Activated T-helper 2 cell treated with anti-CD3 and anti-CD28 coated beads, Interferon-gamma antibody, Interleukin-2, Interleukin-4, amounts not matched to agents 10 μg/mL and 5 μg/mL and 100 μg/mL, durations not matched to agents 14 hours and 24 hours and 36 hours (primary cell): ENCODE data around the gene ODF2. TPM values are rescaled to one million over a fixed set of nuclear protein-coding genes. Genes with fewer than 3 reads are reported as not detected.
"Not testable (repeated sequence)": the region's sequence is repeated elsewhere in the genome, so short reads cannot be mapped to it uniquely, and the experiment has no call there.

ENCODE experiments used
- DNase-seq: peaks from one replicate; pipeline ENCODE4 v3.0.0; 2021; ENCODE audit warnings: low spot score
- H3K27ac Mint-ChIP-seq: one replicate; pipeline ENCODE4 v1.8.0; 2021; ENCODE audit warnings: mixed read lengths
- H3K27me3 Mint-ChIP-seq: one replicate; pipeline ENCODE4 v1.8.0; 2021; ENCODE audit warnings: low read depth, mixed read lengths
- H3K36me3 Mint-ChIP-seq: one replicate; pipeline ENCODE4 v1.8.0; 2021; ENCODE audit warnings: low read depth, mixed read lengths
- H3K4me1 Mint-ChIP-seq: one replicate; pipeline ENCODE4 v1.8.0; 2021; ENCODE audit warnings: low read depth, mixed read lengths
- H3K4me3 Mint-ChIP-seq: one replicate; pipeline ENCODE4 v1.8.0; 2021; ENCODE audit warnings: low read depth, mild to moderate bottlenecking, moderate library complexity, mixed read lengths
- H3K9me3 Mint-ChIP-seq: one replicate; pipeline ENCODE4 v1.8.0; 2021; ENCODE audit warnings: mixed read lengths
- intact Hi-C: fragments of 100-400 bp; cut with micrococcal nuclease; formaldehyde crosslinking; loops from one replicate; pipeline ENCODE4 v1.15.1; 2023
- total RNA-seq: library from RNA; stranded (reverse); gene quantifications from 2 replicates; pipeline ENCODE4 v1.2.3, GENCODE V29; 2022

ODF2 gene
- total RNA-seq, 1 donor from 2014 or later, result 64.4 TPM

DNA sequence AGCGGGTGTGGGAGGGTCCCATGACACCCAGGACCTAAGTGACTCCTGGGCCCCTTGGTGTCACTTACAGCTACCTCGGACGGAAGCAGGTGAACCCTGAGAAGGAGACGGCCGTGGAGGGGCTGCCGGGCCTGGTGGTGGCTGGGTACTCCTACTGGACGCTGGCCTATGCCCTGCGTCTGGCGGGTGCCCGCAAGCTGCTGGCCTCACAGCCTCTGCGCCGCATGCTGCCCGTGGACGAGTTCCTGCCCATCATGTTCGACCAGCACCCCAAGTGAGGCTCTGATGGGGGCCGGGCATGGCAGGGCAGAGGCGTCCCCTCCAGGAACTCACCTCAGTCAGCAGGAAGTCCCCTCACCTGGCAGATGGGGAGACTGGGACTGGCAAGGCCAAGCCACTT is 21.5 kb upstream of the ODF2 start:
- no peak for DNase-seq
- Mint-ChIP-seq H3K4me1 (peaks cover 4% of the 10 kb centered on the region), H3K36me3 (no peaks in the 10 kb centered on the region), H3K27me3 (no peaks in the 10 kb centered on the region), H3K9me3 (no peaks in the 10 kb centered on the region), H3K4me3 (no peak overlapping the region), H3K27ac (no peak overlapping the region)
- intact Hi-C loops, result no loop called here

DNA sequence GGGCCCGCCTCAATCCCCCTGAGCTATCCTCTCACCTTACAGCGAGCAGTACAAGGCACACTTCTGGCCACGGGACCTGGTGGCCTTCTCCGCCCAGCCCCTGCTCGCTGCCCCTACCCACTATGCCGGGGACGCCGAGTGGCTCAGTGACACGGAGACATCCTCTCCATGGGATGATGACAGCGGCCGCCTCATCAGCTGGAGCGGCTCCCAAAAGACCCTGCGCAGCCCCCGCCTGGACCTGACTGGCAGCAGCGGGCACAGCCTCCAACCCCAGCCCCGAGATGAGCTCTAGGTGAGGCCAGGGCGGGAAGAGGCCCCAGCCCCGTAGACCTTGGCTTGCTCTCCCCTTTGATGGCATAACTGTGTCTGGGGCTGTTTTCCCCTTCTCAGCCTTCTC is 20.2 kb upstream of the ODF2 start:
- H3K27ac Mint-ChIP-seq, result no peak overlapping the region
- intact Hi-C loops, result no loop called here
- H3K36me3 Mint-ChIP-seq, result no peaks in the 10 kb centered on the region
- no peak for DNase-seq
- H3K4me3 Mint-ChIP-seq, result no peak overlapping the region
- H3K4me1 Mint-ChIP-seq, result peaks cover 4% of the 10 kb centered on the region
- H3K27me3 Mint-ChIP-seq, result no peaks in the 10 kb centered on the region
- H3K9me3 Mint-ChIP-seq, result no peaks in the 10 kb centered on the region

DNA sequence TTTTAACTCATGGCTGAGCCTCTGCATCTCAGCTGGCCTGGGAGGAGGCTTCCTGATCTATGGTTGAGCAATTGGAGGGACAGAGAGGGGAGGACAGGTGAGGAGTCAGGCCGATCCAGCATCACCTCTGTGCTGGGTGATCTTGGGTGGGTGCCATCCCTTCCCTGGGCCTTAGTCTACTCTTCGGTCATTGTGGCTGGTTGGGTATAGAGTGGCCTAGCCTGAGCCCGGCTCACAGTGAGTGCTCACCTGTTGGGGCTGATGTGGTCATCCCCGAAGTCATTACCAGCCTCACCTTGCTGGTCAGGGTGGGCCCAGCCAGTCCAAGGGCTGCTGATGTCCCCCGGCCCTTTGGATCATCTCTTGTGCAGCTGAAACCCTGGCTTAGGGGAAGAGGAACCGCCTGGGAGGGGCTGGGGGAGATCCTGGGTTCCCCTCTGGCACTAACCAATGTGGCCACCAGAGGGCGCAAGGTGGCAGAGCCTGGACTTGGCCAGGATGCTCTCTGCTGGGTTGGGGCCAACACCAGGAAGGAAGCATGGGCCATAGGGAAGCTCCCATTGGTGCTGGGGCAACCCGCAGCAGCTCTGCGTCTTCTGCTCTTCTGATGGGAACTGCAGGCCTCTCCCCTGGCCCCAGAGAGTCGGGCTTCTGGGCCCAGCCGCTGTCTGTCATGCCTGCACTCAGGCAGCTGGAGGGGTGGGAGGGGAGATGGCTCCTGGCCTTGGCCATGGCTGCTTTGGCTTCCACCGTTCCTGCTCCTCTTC is 17.3 kb upstream of the ODF2 start:
- H3K27me3 Mint-ChIP-seq, result no peaks in the 10 kb centered on the region
- H3K4me3 Mint-ChIP-seq, result no peak overlapping the region
- peaks cover 4% of the 10 kb centered on the region for H3K4me1 Mint-ChIP-seq
- H3K27ac Mint-ChIP-seq, result no peak overlapping the region
- H3K36me3 Mint-ChIP-seq, result no peaks in the 10 kb centered on the region
- DNase-seq, result peak; percentile 72
- intact Hi-C loops, result no loop called here
- H3K9me3 Mint-ChIP-seq, result no peaks in the 10 kb centered on the region

DNA sequence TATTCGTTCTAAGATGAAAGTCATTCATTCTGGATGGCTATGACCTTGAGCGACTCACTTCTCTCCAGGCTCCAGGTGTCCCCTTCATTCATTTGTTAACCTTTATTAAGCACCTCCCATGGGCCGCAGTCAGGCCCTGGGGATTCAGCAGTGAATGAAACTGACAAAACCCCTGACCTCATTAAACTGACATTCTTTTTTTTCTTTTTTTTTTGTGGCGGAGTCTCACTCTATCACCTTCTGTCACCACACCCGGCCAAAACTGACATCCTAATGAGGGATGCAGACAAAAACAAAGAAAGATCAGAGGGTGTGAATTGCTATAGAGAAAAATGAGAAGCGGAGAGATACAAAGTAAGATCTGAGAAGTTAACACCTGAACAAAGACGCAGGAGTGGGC is 16.5 kb upstream of the ODF2 start:
- no peak overlapping the region for H3K4me3 Mint-ChIP-seq
- intact Hi-C loops, result no loop called here
- no peaks in the 10 kb centered on the region for H3K36me3 Mint-ChIP-seq

DNA sequence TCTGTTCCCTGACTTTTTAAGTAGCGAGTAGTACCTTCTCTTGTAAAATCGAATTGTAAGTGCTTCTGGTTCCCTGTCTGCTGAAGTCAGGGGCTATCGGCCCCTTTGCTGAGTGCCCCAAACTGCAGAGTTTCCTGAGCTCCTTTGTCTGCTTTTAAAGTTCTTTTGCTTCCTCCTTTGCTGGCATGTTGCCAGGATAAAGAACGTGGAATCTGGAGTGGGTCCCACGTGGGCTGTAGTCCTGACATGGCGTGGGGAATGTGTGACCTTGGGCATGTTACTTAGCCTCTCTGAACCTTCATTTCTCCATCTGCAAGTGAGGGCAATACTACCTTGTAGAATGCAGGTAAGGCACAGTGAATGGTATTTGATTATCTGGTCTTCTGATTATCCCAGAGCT is 13.7 kb upstream of the ODF2 start:
- no peaks in the 10 kb centered on the region for H3K9me3 Mint-ChIP-seq
- intact Hi-C loops, result no loop called here
- H3K4me3 Mint-ChIP-seq, result no peak overlapping the region

More for the DNA sequence above, 16.5 kb upstream of the ODF2 start:
- Mint-ChIP-seq H3K4me1 (peaks cover 4% of the 10 kb centered on the region), H3K9me3 (no peaks in the 10 kb centered on the region), H3K27ac (no peak overlapping the region), H3K27me3 (no peaks in the 10 kb centered on the region)
- no peak for DNase-seq

DNA sequence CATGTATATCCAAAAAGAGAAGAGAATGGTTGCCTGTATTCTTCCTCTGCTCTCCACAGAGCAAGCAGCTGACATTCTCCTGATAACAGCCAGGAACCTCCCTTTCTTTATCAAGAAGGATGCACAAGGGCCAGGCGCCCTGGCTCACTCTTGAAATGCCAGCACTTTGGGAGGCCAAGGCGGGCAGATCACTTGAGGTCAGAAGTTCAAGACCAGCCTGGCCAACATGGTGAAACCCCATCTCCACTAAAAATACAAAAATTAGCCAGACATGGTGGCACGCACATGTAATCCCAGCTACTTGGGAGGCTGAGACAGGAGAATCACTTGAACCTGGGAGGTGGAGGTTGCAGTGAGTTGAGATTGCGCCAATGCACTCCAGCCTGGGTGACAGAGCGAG is 9.3 kb upstream of the ODF2 start:
- H3K4me1 Mint-ChIP-seq, intact Hi-C loops, H3K4me3 Mint-ChIP-seq, H3K9me3 Mint-ChIP-seq, H3K27ac Mint-ChIP-seq, H3K36me3 Mint-ChIP-seq, DNase-seq, H3K27me3 Mint-ChIP-seq: not testable (repeated sequence)

More for the DNA sequence above, 13.7 kb upstream of the ODF2 start:
- DNase-seq, result no peak
- Mint-ChIP-seq H3K27me3 (no peaks in the 10 kb centered on the region), H3K36me3 (no peaks in the 10 kb centered on the region), H3K4me1 (peaks cover 4% of the 10 kb centered on the region), H3K27ac (no peak overlapping the region)

DNA sequence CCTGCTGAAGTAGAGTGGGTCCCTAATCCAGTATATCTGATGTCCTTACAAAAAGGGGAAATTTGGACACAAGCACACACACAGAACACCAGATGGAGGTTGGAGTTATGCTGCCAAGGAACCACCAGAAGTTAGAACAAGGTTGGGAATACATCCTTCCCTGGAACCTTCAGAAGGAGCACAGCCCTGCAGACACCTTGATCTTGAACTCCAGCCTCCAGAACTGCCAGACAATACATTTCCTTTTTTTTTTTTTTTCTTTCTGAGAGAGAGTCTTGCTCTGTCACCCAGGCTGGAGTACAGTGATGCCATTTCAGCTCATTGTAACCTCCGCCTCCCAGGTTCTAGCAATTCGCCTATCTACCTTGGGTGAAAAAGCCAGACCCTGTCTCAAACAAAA is 7.1 kb upstream of the ODF2 start:
- Mint-ChIP-seq H3K27ac (no peak overlapping the region), H3K4me3 (no peak overlapping the region), H3K36me3 (no peaks in the 10 kb centered on the region), H3K9me3 (no peaks in the 10 kb centered on the region), H3K27me3 (no peaks in the 10 kb centered on the region), H3K4me1 (no peaks in the 10 kb centered on the region)
- intact Hi-C loops, result no loop called here
- DNase-seq, result no peak

DNA sequence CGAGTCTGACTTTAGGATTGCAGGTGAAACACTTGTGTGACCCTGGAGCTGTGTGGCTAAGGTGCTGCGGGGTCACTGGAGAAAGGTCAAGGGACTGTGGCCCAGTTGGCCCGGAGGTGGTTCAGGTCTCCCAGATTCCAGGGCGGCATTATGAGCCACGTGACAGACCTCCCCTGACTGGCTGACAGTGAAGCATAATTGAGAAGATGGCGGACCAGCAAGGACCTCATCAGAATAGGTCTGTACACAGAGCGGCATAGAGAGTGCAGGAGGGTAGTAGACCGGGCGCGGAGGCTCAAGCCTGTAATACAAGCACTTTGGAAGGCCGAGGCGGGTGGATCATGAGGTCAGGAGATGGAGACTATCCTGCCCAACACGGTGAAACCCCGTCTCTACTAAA is 815 bp upstream of the ODF2 start:
- DNase-seq, result no peak
- Mint-ChIP-seq H3K4me3 (peak overlapping the region; percentile 93), H3K36me3 (peaks cover 11% of the 10 kb centered on the region), H3K9me3 (no peaks in the 10 kb centered on the region), H3K27me3 (no peaks in the 10 kb centered on the region), H3K4me1 (peaks cover 12% of the 10 kb centered on the region), H3K27ac (no peak overlapping the region)
- intact Hi-C loops, result loop anchor here (5.0 kb wide), 1 partner anchor 97 kb away; the partner anchor contains the start of gene SPTAN1

DNA sequence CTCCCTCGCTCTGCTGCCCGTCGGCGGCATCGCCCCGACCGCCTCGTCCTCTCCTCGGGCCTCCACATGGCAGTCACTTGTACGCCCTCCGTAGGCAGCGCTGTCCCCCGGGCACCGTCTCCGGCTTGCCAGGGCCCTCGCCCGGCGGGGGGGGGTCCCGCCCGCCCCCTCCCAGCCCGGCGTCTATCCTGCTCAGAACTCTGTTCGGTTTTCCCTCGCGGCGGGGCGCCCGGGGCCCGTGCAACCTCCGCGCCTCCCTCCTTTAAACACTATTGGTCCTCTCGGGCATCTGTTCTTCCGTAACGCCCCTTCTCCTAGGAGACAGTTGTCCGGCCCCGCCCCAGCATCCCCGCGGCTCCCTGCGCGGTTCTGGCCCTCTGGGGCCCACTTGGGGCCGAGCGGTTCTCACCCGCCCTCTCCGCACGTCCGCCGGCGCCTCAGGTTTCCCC is 831 bp downstream of the ODF2 start:
- peak; percentile 73 for DNase-seq
- Mint-ChIP-seq H3K9me3 (no peaks in the 10 kb centered on the region), H3K27me3 (no peaks in the 10 kb centered on the region), H3K4me3 (peak overlapping the region; percentile 93), H3K4me1 (peaks cover 12% of the 10 kb centered on the region), H3K27ac (peak overlapping the region; percentile 87), H3K36me3 (peaks cover 25% of the 10 kb centered on the region)
- intact Hi-C loops, result loop anchor here (1.0 to 5.0 kb wide), 3 partner anchors 35 to 96 kb away; partner anchors contain the start of genes GLE1 and SPTAN1

DNA sequence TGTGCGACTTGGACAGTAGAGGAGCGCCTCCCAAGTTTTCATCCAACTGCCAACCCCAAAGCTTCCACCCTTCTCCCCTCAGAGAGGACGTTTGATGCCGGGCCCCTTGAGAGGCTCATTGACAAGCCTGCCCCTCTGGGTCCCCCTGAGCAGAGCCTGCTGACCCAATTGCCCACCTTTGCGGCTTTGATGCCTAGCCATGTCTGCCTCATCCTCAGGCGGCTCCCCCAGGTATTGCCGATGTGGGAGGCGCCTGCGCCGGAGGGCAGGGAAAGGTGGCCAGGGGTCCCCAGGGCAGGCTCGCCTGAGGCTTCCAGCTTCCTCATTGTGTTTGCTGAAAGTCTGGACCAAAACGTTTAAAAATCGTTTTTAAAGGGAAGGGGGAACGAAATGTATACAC is 1.4 kb downstream of the ODF2 start:
- peak overlapping the region; percentile 65 for H3K27ac Mint-ChIP-seq
- H3K4me3 Mint-ChIP-seq, result peak overlapping the region; percentile 93
- peaks cover 12% of the 10 kb centered on the region for H3K4me1 Mint-ChIP-seq
- no peak for DNase-seq
- intact Hi-C loops, result loop anchor here (5.0 kb wide), 1 partner anchor 95 kb away; the partner anchor contains the start of gene SPTAN1
- H3K36me3 Mint-ChIP-seq, result peaks cover 31% of the 10 kb centered on the region
- H3K9me3 Mint-ChIP-seq, result no peaks in the 10 kb centered on the region
- H3K27me3 Mint-ChIP-seq, result no peaks in the 10 kb centered on the region

DNA sequence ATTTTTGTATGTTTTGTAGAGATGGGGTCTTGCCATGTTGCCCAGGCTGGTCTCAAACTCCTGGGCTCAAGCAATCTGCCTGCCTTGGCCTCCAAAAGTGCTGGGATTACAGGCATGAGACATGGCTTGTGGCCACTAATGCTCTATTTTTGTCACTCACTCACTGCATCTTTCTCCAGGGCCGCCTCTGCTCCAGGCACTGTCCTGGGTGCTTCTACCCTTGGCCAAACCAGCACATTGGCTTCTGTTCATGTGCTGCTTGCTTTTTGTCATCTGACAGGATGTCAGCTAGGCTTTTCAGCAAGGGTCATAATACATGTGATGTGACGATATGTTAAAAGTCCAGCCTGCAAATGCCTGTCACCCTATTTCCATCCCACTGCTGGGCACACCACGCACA is 3.2 kb downstream of the ODF2 start:
- peaks cover 12% of the 10 kb centered on the region for H3K4me1 Mint-ChIP-seq
- no peaks in the 10 kb centered on the region for H3K27me3 Mint-ChIP-seq
- H3K27ac Mint-ChIP-seq, result no peak overlapping the region
- H3K36me3 Mint-ChIP-seq, result peaks cover 44% of the 10 kb centered on the region
- intact Hi-C loops, result loop anchor here (5.0 kb wide), 1 partner anchor 93 kb away; the partner anchor contains the start of gene SPTAN1
- no peak for DNase-seq
- no peaks in the 10 kb centered on the region for H3K9me3 Mint-ChIP-seq
- H3K4me3 Mint-ChIP-seq, result peak overlapping the region; percentile 13

DNA sequence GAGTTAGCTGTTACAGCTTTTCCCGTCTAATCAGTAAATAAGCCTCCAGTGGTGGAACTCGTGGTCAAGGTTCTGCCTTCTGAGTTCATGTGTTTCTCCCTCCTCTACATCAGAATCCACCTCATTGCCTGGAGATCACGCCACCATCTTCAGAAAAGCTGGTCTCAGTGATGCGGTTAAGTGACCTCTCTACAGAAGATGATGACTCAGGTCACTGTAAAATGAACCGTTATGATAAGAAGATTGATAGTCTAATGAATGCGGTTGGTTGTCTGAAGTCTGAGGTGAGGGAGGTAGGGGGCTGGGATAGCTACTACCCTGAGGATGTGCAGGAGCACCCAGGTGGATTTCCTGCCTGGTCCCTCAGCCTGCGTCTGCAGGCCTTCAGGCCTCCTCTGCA is 13.3 kb downstream of the ODF2 start:
- DNase-seq, result no peak
- H3K4me1 Mint-ChIP-seq, result no peaks in the 10 kb centered on the region
- no peak overlapping the region for H3K27ac Mint-ChIP-seq
- no peak overlapping the region for H3K4me3 Mint-ChIP-seq
- no peaks in the 10 kb centered on the region for H3K27me3 Mint-ChIP-seq
- intact Hi-C loops, result no loop called here
- no peaks in the 10 kb centered on the region for H3K9me3 Mint-ChIP-seq
- H3K36me3 Mint-ChIP-seq, result peaks cover 39% of the 10 kb centered on the region

DNA sequence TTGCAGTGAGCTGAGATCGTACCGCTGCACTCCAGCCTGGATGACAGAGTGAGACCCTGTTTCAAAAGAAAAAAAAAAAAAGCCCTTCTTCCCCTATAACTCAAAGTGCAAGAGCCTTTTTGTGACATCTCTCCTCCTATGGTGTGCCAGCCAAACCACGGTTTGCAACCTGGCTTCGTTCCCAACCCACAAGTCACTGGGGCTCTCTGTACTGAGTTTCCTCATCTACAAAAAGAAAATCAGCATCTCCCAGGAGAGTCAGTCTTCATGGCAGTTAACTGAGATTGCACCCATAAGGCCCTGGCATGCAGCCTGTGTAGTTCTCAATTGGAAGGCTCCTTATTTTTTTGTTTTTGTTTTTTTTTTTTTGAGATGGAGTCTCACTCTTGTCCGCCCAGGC is 14.8 kb downstream of the ODF2 start:
- Mint-ChIP-seq H3K4me3 (no peak overlapping the region), H3K27me3 (no peaks in the 10 kb centered on the region), H3K4me1 (no peaks in the 10 kb centered on the region), H3K9me3 (no peaks in the 10 kb centered on the region), H3K36me3 (peaks cover 45% of the 10 kb centered on the region), H3K27ac (no peak overlapping the region)
- intact Hi-C loops, result no loop called here
- no peak for DNase-seq
